T-helper 2 cell treated with Interferon-gamma antibody and Interleukin-4, amounts not matched to agents 5 μg/mL and 100 μg/mL, for 36 hours (primary cell): Measurements from ENCODE around the gene FADS2.

Experiments used
- DNase-seq: peaks from one replicate; pipeline ENCODE4 v3.0.0; 2021; ENCODE audit warnings: low spot score
- H3K27ac Mint-ChIP-seq: one replicate; pipeline ENCODE4 v1.8.0; 2021; ENCODE audit warnings: mild to moderate bottlenecking, mixed read lengths
- H3K27me3 Mint-ChIP-seq: one replicate; pipeline ENCODE4 v1.8.0; 2021; ENCODE audit warnings: low read depth, mixed read lengths
- H3K36me3 Mint-ChIP-seq: one replicate; pipeline ENCODE4 v1.8.0; 2021; ENCODE audit warnings: low read depth, mixed read lengths
- H3K4me1 Mint-ChIP-seq: one replicate; pipeline ENCODE4 v1.8.0; 2021; ENCODE audit warnings: low read depth, mixed read lengths
- H3K4me3 Mint-ChIP-seq: one replicate; pipeline ENCODE4 v1.8.0; 2022; ENCODE audit warnings: mild to moderate bottlenecking, moderate library complexity, mixed read lengths
- H3K9me3 Mint-ChIP-seq: one replicate; pipeline ENCODE4 v1.8.0; 2021; ENCODE audit warnings: mixed read lengths

Gene FADS2

GRCh38 chr11:61882879-61883278, 54.8 kb downstream of the FADS2 start:
- no peak for DNase-seq
- Mint-ChIP-seq H3K36me3 (no peaks in the 10 kb centered on the region), H3K4me1 (no peaks in the 10 kb centered on the region), H3K27ac (no peak overlapping the region), H3K4me3 (no peak overlapping the region), H3K9me3 (no peaks in the 10 kb centered on the region), H3K27me3 (no peaks in the 10 kb centered on the region)

- no peaks in the 10 kb centered on the region for H3K4me1 Mint-ChIP-seq
- H3K36me3 Mint-ChIP-seq = no peaks in the 10 kb centered on the region
- H3K9me3 Mint-ChIP-seq = no peaks in the 10 kb centered on the region
- no peaks in the 10 kb centered on the region for H3K27me3 Mint-ChIP-seq
- H3K27ac Mint-ChIP-seq = no peak overlapping the region
- no peak for DNase-seq
- no peak overlapping the region for H3K4me3 Mint-ChIP-seq
Measured at GRCh38 chr11:61883327-61883726, 55.2 kb downstream of the FADS2 start.

- no peaks in the 10 kb centered on the region for H3K9me3 Mint-ChIP-seq
- DNase-seq = no peak
- H3K27me3 Mint-ChIP-seq = no peaks in the 10 kb centered on the region
- H3K4me3 Mint-ChIP-seq = no peak overlapping the region
- no peaks in the 10 kb centered on the region for H3K36me3 Mint-ChIP-seq
- H3K4me1 Mint-ChIP-seq = no peaks in the 10 kb centered on the region
- H3K27ac Mint-ChIP-seq = no peak overlapping the region
Measured at GRCh38 chr11:61883947-61884346, 55.8 kb downstream of the FADS2 start.

- no peak overlapping the region for H3K4me3 Mint-ChIP-seq
- H3K4me1 Mint-ChIP-seq = no peaks in the 10 kb centered on the region
- H3K27ac Mint-ChIP-seq = no peak overlapping the region
- no peak for DNase-seq
- H3K9me3 Mint-ChIP-seq = no peaks in the 10 kb centered on the region
- no peaks in the 10 kb centered on the region for H3K27me3 Mint-ChIP-seq
- H3K36me3 Mint-ChIP-seq = no peaks in the 10 kb centered on the region
Measured at GRCh38 chr11:61885166-61885778, 57.2 kb downstream of the FADS2 start.

GRCh38 chr11:61885784-61886580, 57.9 kb downstream of the FADS2 start:
- Mint-ChIP-seq H3K9me3 (no peaks in the 10 kb centered on the region), H3K36me3 (no peaks in the 10 kb centered on the region), H3K4me1 (peaks cover 2% of the 10 kb centered on the region), H3K27me3 (no peaks in the 10 kb centered on the region), H3K4me3 (no peak overlapping the region), H3K27ac (no peak overlapping the region)
- no peak for DNase-seq

GRCh38 chr11:61886643-61887042, 58.5 kb downstream of the FADS2 start:
- H3K9me3 Mint-ChIP-seq = no peaks in the 10 kb centered on the region
- no peak overlapping the region for H3K27ac Mint-ChIP-seq
- peaks cover 2% of the 10 kb centered on the region for H3K4me1 Mint-ChIP-seq

GRCh38 chr11:61887839-61888494, 59.9 kb downstream of the FADS2 start:
- DNase-seq = no peak
- Mint-ChIP-seq H3K27me3 (peaks cover 5% of the 10 kb centered on the region), H3K36me3 (no peaks in the 10 kb centered on the region), H3K27ac (no peak overlapping the region), H3K9me3 (no peaks in the 10 kb centered on the region), H3K4me3 (no peak overlapping the region), H3K4me1 (peaks cover 2% of the 10 kb centered on the region)

More at GRCh38 chr11:61886643-61887042, 58.5 kb downstream of the FADS2 start:
- H3K27me3 Mint-ChIP-seq = no peaks in the 10 kb centered on the region
- H3K4me3 Mint-ChIP-seq = no peak overlapping the region
- no peak for DNase-seq
- H3K36me3 Mint-ChIP-seq = no peaks in the 10 kb centered on the region

- Mint-ChIP-seq H3K4me1 (peaks cover 2% of the 10 kb centered on the region), H3K36me3 (no peaks in the 10 kb centered on the region), H3K4me3 (no peak overlapping the region), H3K9me3 (no peaks in the 10 kb centered on the region), H3K27ac (no peak overlapping the region), H3K27me3 (peaks cover 5% of the 10 kb centered on the region)
- DNase-seq = no peak
Measured at GRCh38 chr11:61888590-61888989, 60.5 kb downstream of the FADS2 start.

GRCh38 chr11:61889831-61890230, 61.7 kb downstream of the FADS2 start:
- Mint-ChIP-seq H3K4me1 (peaks cover 2% of the 10 kb centered on the region), H3K9me3 (no peaks in the 10 kb centered on the region)

GRCh38 chr11:61890529-61891330, 62.6 kb downstream of the FADS2 start:
- H3K27ac Mint-ChIP-seq = no peak overlapping the region
- DNase-seq = peak; percentile 30
- peaks cover 2% of the 10 kb centered on the region for H3K4me1 Mint-ChIP-seq
- no peaks in the 10 kb centered on the region for H3K36me3 Mint-ChIP-seq
- H3K9me3 Mint-ChIP-seq = no peaks in the 10 kb centered on the region
- H3K4me3 Mint-ChIP-seq = peak overlapping the region; percentile 88
- peaks cover 5% of the 10 kb centered on the region for H3K27me3 Mint-ChIP-seq

More at GRCh38 chr11:61889831-61890230, 61.7 kb downstream of the FADS2 start:
- DNase-seq = no peak
- Mint-ChIP-seq H3K27me3 (peaks cover 5% of the 10 kb centered on the region), H3K4me3 (peak overlapping the region; percentile 88), H3K36me3 (no peaks in the 10 kb centered on the region), H3K27ac (no peak overlapping the region)

- Mint-ChIP-seq H3K36me3 (no peaks in the 10 kb centered on the region), H3K9me3 (no peaks in the 10 kb centered on the region), H3K4me1 (peaks cover 2% of the 10 kb centered on the region), H3K4me3 (peak within 1 kb of the TSS; percentile 88), H3K27me3 (peaks cover 5% of the 10 kb centered on the region), H3K27ac (no peak within 1 kb of the TSS)
- peak; percentile 69 for DNase-seq
Measured at GRCh38 chr11:61891331-61892084, 63.4 kb downstream of the FADS2 start, which contains the start of gene FADS3. TSS of gene FADS3 (minus strand) at chr11:61891545. CDS start at chr11:61891381, 164 bp downstream.

- Mint-ChIP-seq H3K27ac (no peak overlapping the region), H3K36me3 (no peaks in the 10 kb centered on the region), H3K4me1 (peaks cover 2% of the 10 kb centered on the region), H3K27me3 (peaks cover 5% of the 10 kb centered on the region), H3K4me3 (peak overlapping the region; percentile 70), H3K9me3 (no peaks in the 10 kb centered on the region)
- no peak for DNase-seq
Measured at GRCh38 chr11:61892085-61892370, 63.9 kb downstream of the FADS2 start.

- Mint-ChIP-seq H3K27me3 (peaks cover 5% of the 10 kb centered on the region), H3K4me1 (peaks cover 2% of the 10 kb centered on the region), H3K9me3 (no peaks in the 10 kb centered on the region), H3K27ac (no peak overlapping the region), H3K4me3 (no peak overlapping the region), H3K36me3 (no peaks in the 10 kb centered on the region)
- DNase-seq = no peak
Measured at GRCh38 chr11:61893981-61894380, 65.9 kb downstream of the FADS2 start.
